GM19328 (cell line): Measurements from ENCODE around the gene APOB.
"Not testable (repeated sequence)": the region's sequence is repeated elsewhere in the genome, so short reads cannot be mapped to it uniquely, and the experiment has no call there.

ENCODE experiments used
- ATAC-seq: cut with Tn5 transposase; IDR thresholded peaks from one replicate; pipeline ENCODE4 v1.9.1; 2021; ENCODE audit warnings: mild to moderate bottlenecking, moderate library complexity; ENCODE audit not compliant: unreplicated experiment

Gene APOB

DNA sequence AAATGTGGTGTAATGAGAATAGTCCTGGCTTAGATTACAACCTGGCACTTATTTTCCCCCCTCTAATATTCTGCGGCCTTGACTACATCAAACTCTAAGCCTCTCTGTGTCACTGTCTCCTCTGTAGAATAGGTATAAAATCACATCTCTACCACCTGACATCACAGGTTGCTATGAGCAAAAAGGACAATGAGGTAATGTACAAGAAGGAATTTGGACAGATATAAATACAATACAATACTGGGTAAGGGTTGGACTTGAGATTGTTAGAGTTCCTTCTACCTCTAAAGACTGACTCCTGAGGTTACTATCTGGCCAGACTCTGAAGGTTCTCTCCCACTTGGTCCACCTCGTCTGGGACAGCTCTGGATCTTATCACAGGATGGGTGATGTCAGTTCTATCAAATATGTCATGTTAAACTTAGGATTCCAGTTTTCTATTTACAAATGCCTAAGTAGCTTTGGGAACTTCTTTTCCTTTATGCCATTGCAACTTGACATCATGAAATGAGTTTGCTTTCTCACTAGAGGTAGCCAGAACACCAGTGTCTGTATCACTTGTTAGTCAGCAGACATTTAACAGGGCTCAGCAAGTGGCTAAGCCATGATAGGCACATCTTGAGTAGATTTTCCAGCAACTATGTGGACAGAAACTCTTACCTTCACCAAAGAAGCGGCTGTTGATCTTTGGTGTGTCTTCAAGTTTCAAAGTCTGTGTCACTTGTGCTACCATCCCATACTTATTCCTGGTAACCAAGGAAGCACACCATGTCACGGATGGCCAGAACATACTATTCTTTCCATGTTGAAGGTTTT is 9.5 kb downstream of the APOB start:
- ATAC-seq = no peak

DNA sequence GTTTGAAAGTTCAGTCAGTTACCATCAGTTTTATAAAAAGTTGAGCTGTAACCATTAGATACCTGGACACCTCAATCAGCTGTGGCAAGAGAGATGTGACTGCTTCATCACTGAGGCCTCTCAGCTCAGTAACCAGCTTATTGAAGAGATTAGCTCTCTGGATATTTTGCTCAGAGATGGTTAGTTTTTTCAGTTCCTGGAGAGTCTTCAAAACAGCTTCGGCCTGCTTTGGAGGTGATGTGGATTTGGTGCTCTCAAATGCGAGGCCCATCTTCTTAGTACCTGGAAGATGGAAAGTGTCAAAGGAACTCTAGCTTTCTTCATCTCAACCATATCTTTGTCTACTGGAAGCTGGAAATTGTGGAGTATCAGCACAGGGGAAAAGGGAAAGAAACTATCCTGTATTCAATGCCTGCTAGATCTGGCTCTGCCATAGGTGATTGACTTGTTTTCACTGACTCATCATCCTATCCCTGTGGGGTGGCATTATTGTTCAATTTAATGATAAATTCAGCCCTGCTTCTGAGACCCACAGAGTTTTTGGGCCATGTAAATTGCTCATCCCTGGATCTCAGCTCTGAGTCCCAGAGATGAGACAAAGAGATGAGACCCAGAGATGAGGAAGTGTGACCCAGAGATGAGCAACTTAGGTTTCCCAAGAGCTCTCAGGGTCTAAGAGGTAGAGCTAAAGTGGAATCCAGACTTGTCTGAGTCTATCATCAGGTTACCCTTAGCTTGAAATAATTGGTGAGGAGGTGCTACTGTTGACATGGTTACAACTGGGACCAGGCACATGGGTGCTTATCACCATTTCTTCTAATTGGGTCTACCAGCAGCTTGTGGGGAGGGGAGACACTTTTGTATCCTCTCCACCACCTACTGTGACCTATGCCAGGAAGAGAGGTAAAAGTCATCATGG is 10.4 kb downstream of the APOB start:
- ATAC-seq = no peak

DNA sequence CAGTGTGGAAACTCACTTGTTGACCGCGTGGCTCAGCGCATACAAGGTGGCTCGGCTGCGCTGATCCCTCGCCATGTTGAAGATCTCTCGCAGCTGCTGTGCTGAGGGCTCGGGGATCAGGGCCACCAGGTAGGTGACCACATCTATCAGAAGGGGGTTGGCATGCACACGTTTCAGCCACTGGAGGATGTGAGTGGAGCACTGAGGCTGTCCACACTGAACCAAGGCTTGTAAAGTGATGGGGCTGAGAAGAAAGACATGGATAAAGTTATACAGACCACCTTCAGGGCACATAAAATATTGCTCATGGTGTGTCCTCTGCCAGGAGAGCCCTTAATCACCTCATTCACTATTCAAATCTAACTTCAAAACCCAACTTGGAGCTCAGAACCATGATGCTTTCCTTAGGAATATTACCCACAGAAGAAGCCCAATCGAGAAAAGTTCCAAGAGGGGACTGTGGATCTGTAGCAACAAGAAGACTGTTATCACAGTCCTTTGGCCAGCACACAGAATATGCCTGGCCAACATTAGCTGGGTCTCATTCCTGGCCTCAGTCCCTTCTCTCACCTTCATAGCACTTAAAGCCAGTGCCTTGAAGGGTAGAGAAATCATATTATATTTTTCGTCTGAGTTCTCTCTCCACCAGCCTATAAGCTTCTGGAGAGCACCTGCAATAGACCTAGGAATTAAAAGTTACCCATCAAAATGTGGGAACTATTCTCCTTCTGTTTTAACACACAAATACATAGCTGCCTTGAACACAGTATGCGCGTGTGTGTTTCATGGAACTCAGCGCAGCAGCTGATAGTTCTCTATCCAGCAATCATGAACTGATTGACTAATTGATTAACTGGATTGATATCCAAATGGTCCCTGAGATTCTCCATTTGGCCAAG is 11.3 kb downstream of the APOB start:
- ATAC-seq = no peak

DNA sequence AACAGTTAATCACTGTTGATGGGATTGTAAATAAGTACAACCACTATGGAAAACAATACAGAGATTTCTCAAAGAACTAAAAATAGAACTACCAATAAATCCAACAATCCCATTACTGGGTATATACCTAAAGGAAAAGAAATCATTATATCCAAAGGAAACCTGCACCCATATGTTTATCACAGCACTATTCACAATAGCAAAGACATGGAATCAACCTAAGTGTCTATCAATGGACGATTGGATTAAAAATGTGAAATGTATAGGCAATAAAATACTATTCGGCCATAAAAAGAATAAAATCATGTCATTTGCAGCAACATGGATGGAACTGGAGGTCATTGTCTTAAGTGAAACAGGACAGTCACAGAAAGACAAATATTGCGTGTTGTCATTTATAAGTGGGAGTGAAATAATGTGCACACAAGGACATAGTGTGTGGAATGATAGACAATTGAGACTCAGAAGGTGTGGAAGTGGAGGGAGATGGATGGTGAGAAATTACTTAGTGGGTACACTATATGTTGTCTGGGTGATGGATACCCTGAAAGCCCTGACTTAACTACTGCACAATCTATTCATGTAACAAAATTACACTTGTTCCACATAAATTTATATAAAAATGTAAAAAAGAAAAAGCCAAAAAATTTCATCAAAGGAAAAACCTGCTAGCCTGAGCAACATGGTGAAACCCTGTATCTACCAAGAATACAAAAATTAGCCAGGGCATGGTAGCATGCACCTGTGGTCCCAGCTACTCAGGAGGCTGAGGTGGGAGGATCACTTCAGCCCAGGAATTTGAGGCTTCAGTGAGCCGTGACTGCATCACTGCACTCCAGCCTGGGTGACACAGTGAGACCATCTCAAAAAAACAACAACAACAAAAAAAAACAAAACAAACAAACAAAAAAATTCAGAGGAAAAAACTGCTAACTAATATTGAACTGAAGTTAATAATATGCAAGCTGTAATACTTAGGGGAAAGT is 12.6 kb downstream of the APOB start:
- ATAC-seq = no peak

DNA sequence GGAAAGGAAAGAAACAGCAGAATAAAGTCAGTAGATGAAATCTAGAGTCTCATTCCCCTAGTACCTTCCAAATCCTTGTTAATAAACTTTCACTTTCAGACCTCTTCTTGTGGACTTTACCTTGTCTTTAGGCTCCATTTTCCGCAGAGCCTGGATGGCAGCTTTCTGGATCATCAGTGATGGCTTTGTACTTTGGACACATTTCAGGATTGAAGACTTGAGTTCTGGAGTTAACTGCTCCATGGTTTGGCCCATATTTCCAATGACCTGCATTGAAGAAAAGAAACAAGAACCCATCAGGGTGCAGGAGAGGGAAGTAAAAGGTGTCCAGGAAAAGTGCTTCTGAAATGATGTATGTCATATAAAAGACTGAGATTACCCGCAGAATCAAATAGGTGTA is 14.4 kb downstream of the APOB start:
- no peak for ATAC-seq

DNA sequence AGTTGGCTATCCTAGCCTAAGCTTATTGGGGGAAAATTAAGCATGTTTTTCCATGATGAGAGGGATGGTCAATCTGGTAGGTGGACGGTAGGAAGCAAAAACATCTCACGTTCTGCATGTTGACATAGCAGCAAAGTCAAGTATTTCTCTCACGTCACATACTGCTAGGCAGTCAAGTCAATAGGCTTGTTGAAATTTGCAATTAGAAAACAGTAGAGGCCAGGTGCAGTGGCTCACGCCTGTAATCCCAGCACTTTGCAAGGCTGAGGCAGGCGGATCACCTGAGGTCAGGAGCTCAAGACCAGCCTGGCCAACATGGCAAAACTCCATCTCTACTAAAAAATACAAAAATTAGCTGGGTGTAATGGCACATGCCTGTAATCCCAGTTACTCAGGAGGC is 14.9 kb downstream of the APOB start:
- ATAC-seq = not testable (repeated sequence)

DNA sequence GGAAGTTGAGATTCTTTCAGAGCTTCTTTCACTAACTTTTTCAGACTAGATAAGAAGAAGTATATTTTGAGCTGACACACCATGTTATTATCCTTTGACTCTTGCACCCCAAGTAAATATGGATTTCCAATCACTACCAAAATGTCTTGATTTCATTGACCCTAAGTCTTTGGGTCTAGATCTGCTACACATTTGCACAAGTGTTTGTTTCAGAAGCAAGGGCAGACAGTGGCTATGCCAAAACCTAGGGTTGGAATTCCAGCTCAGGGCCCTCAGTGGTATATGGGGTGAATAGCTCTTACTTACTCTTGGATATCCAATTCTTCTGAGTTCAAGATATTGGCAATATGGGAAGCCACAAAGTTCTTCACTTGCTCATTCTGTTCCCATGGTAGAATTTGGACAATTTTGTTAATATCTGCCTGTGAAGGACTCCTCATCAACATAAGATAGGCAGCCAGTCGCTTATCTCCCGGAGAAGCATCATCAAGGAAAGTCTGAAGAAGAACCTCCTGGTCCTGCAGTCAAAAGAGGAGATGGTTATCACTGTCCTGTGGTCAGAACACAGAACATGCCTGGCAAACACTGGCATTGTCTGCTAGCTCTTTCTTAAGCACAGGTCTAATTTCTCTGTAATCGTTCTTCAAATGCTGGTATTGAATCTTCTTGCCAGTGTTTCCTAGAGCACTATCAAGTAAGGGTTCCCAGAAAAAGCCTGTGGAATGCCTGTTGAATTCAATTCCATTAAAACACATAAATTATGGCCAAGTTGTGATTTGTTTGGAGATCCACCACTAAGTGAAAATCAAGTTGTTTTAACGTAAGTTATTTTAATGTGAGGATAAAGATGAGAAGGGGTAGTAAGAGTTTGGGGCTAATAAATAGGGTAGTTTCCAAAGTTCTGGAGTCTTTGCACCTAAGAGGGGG is 15.6 kb downstream of the APOB start:
- ATAC-seq = no peak

DNA sequence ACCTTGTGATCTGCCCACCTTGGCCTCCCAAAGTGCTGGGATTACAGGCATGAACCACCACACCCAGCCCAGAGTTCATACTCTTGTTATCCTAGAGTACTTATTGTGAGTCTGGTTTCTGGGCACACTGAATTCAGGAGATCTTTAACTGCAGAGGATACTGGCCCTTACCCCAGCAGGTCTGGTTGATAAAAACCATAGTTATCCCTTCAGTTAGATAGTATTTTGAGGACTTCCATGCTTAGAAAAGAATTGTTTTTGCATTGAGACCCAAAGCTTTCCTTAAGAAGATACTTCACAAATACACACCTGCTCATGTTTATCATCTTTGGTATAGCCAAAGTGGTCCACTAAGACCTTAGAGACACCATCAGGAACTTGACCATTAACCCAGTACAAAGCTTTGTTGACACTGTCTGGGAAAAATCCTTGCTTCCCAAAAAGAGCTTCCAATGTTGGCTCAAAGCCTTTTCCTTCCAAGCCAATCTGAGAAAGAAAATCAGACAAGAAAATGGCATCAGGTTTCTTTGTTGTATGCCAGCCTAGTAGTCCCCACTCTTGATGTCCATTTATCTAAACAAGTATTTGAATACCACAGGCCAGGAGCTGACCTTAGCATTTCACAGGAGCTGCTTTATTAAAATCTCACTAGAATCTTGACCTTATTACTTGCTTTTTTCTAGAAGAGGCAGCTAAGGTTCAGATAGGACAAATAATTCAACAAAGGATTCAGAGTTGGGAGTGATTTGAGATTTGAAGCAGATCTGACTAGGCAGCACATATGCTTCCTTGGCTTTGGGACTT is 17.2 kb downstream of the APOB start:
- no peak for ATAC-seq

DNA sequence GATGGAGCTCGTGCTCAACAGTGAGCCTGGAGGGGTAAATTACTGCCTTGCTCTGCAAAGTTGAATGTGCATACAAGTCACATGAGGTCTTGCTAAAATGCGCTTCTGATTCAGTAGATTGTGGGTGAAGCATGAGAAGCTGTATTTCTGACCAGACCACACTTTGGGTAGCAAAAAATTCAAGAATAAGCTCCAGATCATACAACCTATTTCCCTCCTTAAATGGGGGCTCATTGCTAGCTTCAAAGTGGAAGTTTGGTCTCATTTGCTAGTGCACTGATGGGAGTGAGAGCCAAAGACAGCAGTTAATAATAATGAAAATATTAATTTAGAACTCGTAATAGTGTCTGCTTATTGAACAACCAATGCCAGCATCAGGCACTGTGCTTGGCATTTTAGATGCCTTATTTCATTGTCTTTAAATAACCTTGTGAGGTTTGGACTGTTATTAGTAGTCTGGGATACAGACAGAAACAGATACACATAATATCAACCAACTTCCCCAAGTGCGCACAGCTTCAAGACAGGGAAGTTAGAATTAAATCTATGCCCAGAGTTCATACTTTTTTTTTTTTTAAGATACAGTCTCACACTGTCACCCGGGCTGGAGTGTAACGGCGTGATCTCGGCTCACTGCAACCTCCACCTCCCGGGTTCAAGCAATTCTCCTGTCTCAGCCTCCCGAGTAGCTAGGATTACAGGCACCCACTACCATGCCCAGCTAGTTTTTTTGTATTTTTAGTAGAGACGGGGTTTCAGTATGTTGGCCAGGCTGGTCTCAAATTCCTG is 18.0 kb downstream of the APOB start:
- no peak for ATAC-seq

DNA sequence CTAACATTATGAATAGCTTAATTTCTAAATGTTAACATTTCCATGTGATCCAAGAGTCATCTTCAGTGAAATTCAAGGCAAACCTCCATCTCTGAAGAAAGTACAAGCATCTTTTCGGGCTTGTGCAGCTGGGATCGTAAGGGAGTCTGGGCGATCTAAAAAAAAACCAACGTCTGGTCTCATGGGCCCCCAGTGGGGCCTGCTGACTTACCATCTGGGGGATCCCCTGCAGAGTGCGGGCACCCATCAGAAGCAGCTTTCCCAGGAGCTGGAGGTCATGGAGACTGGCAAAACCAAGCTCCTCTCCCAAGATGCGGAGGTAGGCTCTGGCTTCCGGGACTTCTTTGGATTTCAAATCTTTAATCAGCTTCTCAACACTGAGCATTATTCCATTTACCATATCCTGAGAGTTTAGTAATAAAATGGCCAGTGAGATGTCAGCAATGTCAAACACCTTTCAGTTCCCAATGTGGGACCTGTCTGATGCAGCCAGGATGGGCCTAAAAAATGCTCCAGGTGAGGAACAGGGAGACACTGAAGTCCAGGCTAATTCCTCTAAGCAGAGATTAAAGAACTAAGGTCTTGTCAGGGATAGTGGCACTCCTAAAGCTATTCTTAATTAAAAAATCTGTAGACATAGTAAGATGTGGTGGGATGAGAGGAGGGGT is 19.0 kb downstream of the APOB start:
- ATAC-seq = no peak

DNA sequence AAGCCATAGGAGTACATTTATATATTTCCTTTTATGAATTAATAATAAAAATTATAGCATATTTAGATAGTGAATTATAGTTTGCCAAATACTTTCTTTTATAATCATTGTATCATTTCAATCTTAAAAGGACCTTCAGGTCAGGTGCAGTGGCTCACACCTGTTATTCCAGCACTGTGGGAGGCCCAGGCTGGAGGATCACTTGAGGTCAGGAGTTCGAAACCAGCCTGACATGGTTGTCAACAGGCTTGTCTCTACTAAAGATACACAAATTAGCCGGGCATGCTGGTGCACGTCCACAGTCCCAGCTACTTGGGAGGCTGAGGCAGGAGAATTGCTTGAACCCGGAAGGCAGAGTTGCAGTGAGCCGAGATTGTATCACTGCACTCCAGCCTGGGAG is 19.7 kb downstream of the APOB start:
- ATAC-seq = no peak

DNA sequence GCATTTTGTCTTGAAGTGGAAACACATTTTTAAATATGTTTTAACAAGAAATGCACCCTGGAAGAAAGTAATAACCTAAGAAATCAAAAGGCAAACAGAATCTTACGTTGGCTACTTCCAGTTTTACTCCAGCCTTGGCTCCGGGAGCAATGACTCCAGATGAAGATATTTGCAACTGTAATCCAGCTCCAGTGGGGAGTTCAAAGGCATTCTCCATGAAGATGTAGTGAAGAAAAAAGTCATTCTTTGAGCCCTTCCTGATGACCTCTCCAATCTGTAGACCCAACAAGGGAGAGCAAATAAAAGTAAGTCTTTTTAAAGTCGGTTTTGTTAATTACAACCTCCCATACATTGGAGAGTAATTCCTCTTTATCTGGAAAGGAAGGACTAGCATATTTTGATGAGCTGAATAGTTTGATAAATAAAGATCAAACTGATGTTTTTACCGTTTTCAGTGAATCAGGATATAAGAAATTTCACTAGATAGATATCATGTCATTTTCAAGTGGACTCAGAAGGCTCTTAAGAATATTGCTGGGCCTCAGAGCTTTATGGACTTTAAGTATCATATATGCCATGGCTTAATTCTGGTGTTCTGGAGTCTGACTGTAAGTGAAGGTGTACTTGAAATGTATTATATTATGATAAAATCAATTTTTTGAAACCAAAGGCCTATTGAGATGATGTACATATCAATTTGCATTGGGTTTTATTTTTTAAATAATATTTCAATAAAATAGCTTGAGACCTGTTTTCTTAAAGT is 20.3 kb downstream of the APOB start:
- ATAC-seq = no peak

DNA sequence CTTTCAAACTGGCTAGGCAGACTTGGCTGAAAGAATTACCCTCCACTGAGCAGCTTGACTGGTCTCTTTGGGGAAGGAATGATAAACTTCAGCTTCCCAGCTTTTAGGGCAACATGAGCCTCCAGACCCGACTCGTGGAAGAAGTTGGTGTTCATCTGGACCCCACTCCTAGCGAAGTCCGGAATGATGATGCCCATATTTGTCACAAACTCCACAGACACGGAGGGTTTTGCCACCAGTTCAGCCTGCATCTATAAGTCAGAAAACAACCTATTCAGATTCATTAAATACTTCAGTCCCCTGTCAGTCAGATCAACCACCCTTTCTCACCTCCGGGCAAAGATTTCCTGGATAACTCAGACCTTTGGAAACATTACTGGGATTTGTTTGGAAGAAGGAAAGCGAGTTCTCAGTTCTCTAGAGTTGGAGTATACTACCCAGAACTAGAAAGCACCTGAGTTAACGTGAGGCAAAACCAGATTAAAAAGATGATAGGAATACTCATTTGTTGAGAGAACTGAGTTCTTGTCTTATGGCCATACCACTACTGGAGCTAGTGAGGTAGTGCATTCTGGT is 21.0 kb downstream of the APOB start:
- no peak for ATAC-seq

DNA sequence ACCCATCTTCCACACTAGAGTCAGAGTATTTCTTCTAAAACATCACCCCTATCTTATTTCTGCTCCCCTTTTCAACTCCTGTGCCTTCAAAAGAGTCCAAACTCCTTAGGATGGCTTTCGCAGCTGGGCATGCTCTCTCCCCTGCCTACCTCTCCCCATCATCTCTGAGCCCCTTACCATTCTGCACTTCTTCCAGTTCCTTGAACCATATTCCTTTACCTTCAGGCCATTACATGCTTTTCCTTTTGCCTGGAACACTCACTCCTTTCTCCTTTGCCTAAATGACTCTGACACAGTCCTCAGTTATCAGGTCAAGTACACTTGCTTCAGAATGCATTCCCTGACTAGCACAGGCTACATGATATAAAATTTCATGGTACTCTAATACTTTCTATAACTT is 22.4 kb downstream of the APOB start:
- ATAC-seq = no peak

DNA sequence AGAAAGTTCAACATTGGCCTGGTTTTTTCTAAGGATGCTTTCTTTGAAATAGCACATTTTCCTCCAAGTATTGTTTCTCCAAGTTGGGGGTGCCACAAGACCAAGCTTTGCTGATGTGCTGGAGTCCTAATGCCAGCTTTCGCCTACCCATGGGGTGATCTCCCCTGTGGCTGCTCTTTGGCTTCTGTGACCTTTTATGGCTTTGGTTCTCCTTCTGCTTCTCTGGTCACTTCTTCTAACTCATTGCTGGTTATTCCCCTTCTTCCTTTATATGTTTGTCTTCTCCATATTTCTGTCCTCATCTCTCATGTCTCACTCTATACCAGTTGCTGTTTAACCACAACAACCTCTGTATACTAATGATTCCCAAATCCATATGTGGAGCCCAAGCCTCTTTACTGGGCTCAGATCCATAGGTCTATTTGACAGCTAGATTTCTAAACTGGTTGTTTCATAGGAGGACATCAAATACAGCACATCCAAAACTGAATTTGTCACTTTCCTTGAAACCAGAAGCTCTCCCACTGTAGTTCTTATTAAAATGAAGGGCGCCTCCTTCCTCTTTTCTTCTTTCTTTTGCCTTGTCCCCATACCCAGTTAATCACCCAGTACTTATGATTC is 23.1 kb downstream of the APOB start:
- ATAC-seq = no peak
